Neural progenitor cell (in vitro differentiated cells): ENCODE measurements around the gene ENTPD7. TPM values are rescaled to one million over a fixed set of nuclear protein-coding genes. Genes with fewer than 3 reads are reported as not detected.

Source experiments
- DNase-seq: peaks from one replicate; pipeline ENCODE4 v3.0.0-alpha.2; 2016; ENCODE audit warnings: low spot score
- H2AFZ ChIP-seq: fragments of 200-600 bp; sonication (generic); replicated peaks from 2 replicates; pipeline ENCODE4 v1.6.1; 2016; ENCODE audit warnings: antibody characterized with exemption
- H3F3A ChIP-seq: fragments of 200-600 bp; sonication (generic); 2 replicates; pipeline ENCODE4 v1.6.1; 2016; ENCODE audit warnings: antibody characterized with exemption, low read depth
- H3K27ac ChIP-seq: fragments of 200-600 bp; sonication (generic); 2 replicates; pipeline ENCODE4 v1.5.1; 2016; ENCODE audit warnings: mild to moderate bottlenecking
- H3K27me3 ChIP-seq: fragments of 200-600 bp; sonication (generic); 2 replicates; pipeline ENCODE4 v1.6.1; 2016; ENCODE audit warnings: mild to moderate bottlenecking, moderate library complexity
- H3K36me3 ChIP-seq: fragments of 200-600 bp; sonication (generic); 2 replicates; pipeline ENCODE4 v1.5.1; 2016
- H3K4me1 ChIP-seq: fragments of 200-600 bp; sonication (generic); 2 replicates; pipeline ENCODE4 v1.6.1; 2016; ENCODE audit warnings: mixed run types
- H3K4me2 ChIP-seq: fragments of 200-600 bp; sonication (generic); 2 replicates; pipeline ENCODE4 v1.6.1; 2016
- H3K4me3 ChIP-seq: fragments of 200-600 bp; sonication (generic); 2 replicates; pipeline ENCODE4 v1.5.1; 2016
- H3K79me2 ChIP-seq: fragments of 200-600 bp; sonication (generic); 2 replicates; pipeline ENCODE4 v1.6.1; 2016; ENCODE audit warnings: low read depth
- H3K9ac ChIP-seq: fragments of 200-600 bp; sonication (generic); 2 replicates; pipeline ENCODE4 v1.6.1; 2016
- H3K9me3 ChIP-seq: fragments of 200-600 bp; sonication (generic); 2 replicates; pipeline ENCODE4 v1.5.1; 2016; ENCODE audit warnings: low read depth
- H4K20me1 ChIP-seq: fragments of 200-600 bp; sonication (generic); 2 replicates; pipeline ENCODE4 v1.6.1; 2016; ENCODE audit warnings: low read depth
- H3K27ac Mint-ChIP-seq: 3 replicates; pipeline ENCODE4 v1.8.0; 2021; ENCODE audit warnings: mixed read lengths
- H3K27me3 Mint-ChIP-seq: 2 replicates; pipeline ENCODE4 v1.8.0; 2022; ENCODE audit warnings: low read depth, mild to moderate bottlenecking, inconsistent platforms, moderate library complexity, mixed read lengths; ENCODE audit not compliant: insufficient read depth
- H3K36me3 Mint-ChIP-seq: 3 replicates; pipeline ENCODE4 v1.8.0; 2021; ENCODE audit warnings: mixed read lengths
- H3K4me1 Mint-ChIP-seq: 3 replicates; pipeline ENCODE4 v1.8.0; 2021; ENCODE audit warnings: mixed read lengths
- H3K4me3 Mint-ChIP-seq: 3 replicates; pipeline ENCODE4 v1.8.0; 2021; ENCODE audit warnings: mild to moderate bottlenecking, moderate library complexity, mixed read lengths
- H3K9me3 Mint-ChIP-seq: 3 replicates; pipeline ENCODE4 v1.8.0; 2020; ENCODE audit warnings: mixed read lengths
- CTCF ChIP-seq: fragments of 200-600 bp; sonication (generic); IDR thresholded peaks from 2 replicates; pipeline ENCODE4 v1.5.1; 2017; ENCODE audit warnings: antibody characterized with exemption, mild to moderate bottlenecking
- EZH2 ChIP-seq: fragments of 200-600 bp; sonication (generic); IDR thresholded peaks from 2 replicates; pipeline ENCODE4 v1.6.1; 2017; ENCODE audit warnings: antibody characterized with exemption, mild to moderate bottlenecking, moderate library complexity
- EZH2phosphoT487 ChIP-seq: fragments of 200-600 bp; sonication (generic); IDR thresholded peaks from 2 replicates; pipeline ENCODE4 v1.6.1; 2017; ENCODE audit warnings: antibody characterized with exemption
- total RNA-seq: library from RNA; depleted of rRNA; stranded (reverse); fragments of >200 nt; gene quantifications from 2 replicates; pipeline ENCODE4 v1.2.3, GENCODE V29; 2015; ENCODE audit warnings: low replicate concordance

ENTPD7 gene
- total RNA-seq, 1 donor from 2014 or later = 7.2 TPM

- no peaks in the 10 kb centered on the region for H3K9me3 Mint-ChIP-seq
- no peak overlapping the region for H3K4me3 ChIP-seq
- peak overlapping the region; percentile 38 for H2AFZ ChIP-seq
- H3K79me2 ChIP-seq = peaks cover 8% of the 10 kb centered on the region
- peaks cover 1% of the 10 kb centered on the region for H3K36me3 Mint-ChIP-seq
- peak; percentile 75 for DNase-seq
- no peak overlapping the region for H3K27ac Mint-ChIP-seq
- no peaks in the 10 kb centered on the region for H3K4me1 ChIP-seq
- H3K36me3 ChIP-seq = no peaks in the 10 kb centered on the region
- no peaks in the 10 kb centered on the region for H3K27me3 ChIP-seq
- no peak overlapping the region for H3K4me3 Mint-ChIP-seq
- H3K27me3 Mint-ChIP-seq = peaks cover 3% of the 10 kb centered on the region
- TF ChIP-seq CTCF = peak; percentile 92
- no peak for TF ChIP-seq EZH2phosphoT487
- H3F3A ChIP-seq = peaks cover 6% of the 10 kb centered on the region
- peaks cover 6% of the 10 kb centered on the region for H4K20me1 ChIP-seq
- no peak overlapping the region for H3K27ac ChIP-seq
- H3K4me2 ChIP-seq = no peak overlapping the region
- no peak overlapping the region for H3K9ac ChIP-seq
- H3K4me1 Mint-ChIP-seq = peaks cover 13% of the 10 kb centered on the region
- no peaks in the 10 kb centered on the region for H3K9me3 ChIP-seq
Measured at GRCh38 chr10:99612167-99612831, 47.0 kb upstream of the ENTPD7 start.

- peaks cover 10% of the 10 kb centered on the region for H3K4me1 ChIP-seq
- Mint-ChIP-seq H3K27me3 (no peaks in the 10 kb centered on the region), H3K9me3 (no peaks in the 10 kb centered on the region), H3K27ac (no peak overlapping the region), H3K4me3 (no peak overlapping the region), H3K36me3 (peaks cover 1% of the 10 kb centered on the region), H3K4me1 (peaks cover 15% of the 10 kb centered on the region)
- H3F3A ChIP-seq = peaks cover 6% of the 10 kb centered on the region
- H3K9me3 ChIP-seq = no peaks in the 10 kb centered on the region
- no peak overlapping the region for H3K27ac ChIP-seq
- peaks cover 34% of the 10 kb centered on the region for H3K79me2 ChIP-seq
- TF ChIP-seq EZH2phosphoT487 = no peak
- no peak for TF ChIP-seq EZH2
- TF ChIP-seq CTCF = no peak
- H3K36me3 ChIP-seq = no peaks in the 10 kb centered on the region
- H3K27me3 ChIP-seq = no peaks in the 10 kb centered on the region
- DNase-seq = no peak
- H3K9ac ChIP-seq = no peak overlapping the region
- no peak overlapping the region for H2AFZ ChIP-seq
- H3K4me3 ChIP-seq = no peak overlapping the region
- peaks cover 28% of the 10 kb centered on the region for H4K20me1 ChIP-seq
- no peak overlapping the region for H3K4me2 ChIP-seq
Measured at GRCh38 chr10:99615426-99615825, 43.9 kb upstream of the ENTPD7 start.

- Histone ChIP-seq H3K4me1 (peaks cover 18% of the 10 kb centered on the region), H4K20me1 (peaks cover 28% of the 10 kb centered on the region), H3K9me3 (no peaks in the 10 kb centered on the region), H3K4me2 (peak overlapping the region; percentile 82), H3F3A (peaks cover 22% of the 10 kb centered on the region), H3K27ac (no peak overlapping the region), H3K4me3 (no peak overlapping the region), H3K36me3 (no peaks in the 10 kb centered on the region), H3K27me3 (no peaks in the 10 kb centered on the region), H3K9ac (peak overlapping the region; percentile 6), H2AFZ (no peak overlapping the region), H3K79me2 (peaks cover 34% of the 10 kb centered on the region)
- Mint-ChIP-seq H3K27ac (no peak overlapping the region), H3K4me1 (peaks cover 20% of the 10 kb centered on the region), H3K27me3 (peaks cover 2% of the 10 kb centered on the region), H3K36me3 (peaks cover 1% of the 10 kb centered on the region), H3K4me3 (no peak overlapping the region), H3K9me3 (no peaks in the 10 kb centered on the region)
- DNase-seq = no peak
- TF ChIP-seq CTCF (no peak), EZH2 (no peak), EZH2phosphoT487 (no peak)
Measured at GRCh38 chr10:99617696-99618095, 41.6 kb upstream of the ENTPD7 start.
